ENCODE measurements around the gene TMEM245.

Gene TMEM245

GRCh38 chr9:109005678-109006077, 114.1 kb downstream of the TMEM245 start:
- TF ChIP-seq CTCF (IDR thresholded peaks at IDR 0.05; ENCODE audit: low read depth, low read length, poor library complexity, severe bottlenecking) (no peak), EZH2phosphoT487 (IDR thresholded peaks at IDR 0.05; ENCODE audit: borderline replicate concordance, low read length) (no peak)
- Histone ChIP-seq H4K20me1 (ENCODE audit: control insufficient read depth, insufficient read depth, low read depth, low read length) (no peaks in the 10 kb centered on the region; the same call in 1 of the 2 replicates), H3K79me2 (ENCODE audit: control insufficient read depth, low read length) (peaks cover 57% of the 10 kb centered on the region), H3K9me3 (ENCODE audit: control insufficient read depth, insufficient read depth, low read length) (peaks cover 7% of the 10 kb centered on the region; the same call in 1 of the 2 replicates), H3K36me3 (ENCODE audit: control insufficient read depth, low read length) (no peaks in the 10 kb centered on the region), H3F3A (ENCODE audit: control insufficient read depth, insufficient read depth) (no peaks in the 10 kb centered on the region), H3K27ac (ENCODE audit: low read depth, low read length) (no peak overlapping the region), H3K4me2 (ENCODE audit: low read length) (no peak overlapping the region), H3K9me2 (replicated peaks; ENCODE audit: control insufficient read depth, low read length) (no peaks in the 10 kb centered on the region), H3K27me3 (ENCODE audit: control insufficient read depth, low read length) (no peaks in the 10 kb centered on the region), H3K4me3 (ENCODE audit: low read length) (no peak overlapping the region), H3K4me1 (ENCODE audit: control insufficient read depth, low read length) (peaks cover under 1% of the 10 kb centered on the region)

DNA sequence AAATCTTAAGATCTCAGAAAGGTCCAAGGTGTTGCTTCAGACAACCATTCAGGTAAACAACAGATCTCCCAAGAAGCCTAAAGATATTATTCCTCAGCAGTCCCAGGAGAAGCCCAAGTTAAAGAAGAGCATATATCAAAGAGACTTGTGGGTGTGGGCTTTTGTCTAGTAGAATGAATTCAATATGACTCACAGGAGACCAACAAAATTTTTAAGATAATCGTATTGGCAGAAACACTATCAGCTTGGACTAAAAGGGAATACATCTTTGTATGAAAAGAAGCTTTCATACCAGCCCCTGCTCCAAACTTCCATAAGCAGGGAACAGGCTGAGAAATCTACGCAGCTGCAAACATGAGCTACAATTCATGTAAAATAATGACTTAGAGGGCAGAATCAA, 116.6 kb downstream of the TMEM245 start:
- no peaks in the 10 kb centered on the region for H3F3A ChIP-seq (ENCODE audit: control insufficient read depth, insufficient read depth)
- no peak overlapping the region for H3K4me3 ChIP-seq (ENCODE audit: low read length)
- TF ChIP-seq CTCF (IDR thresholded peaks at IDR 0.05; ENCODE audit: low read depth, low read length, poor library complexity, severe bottlenecking): no peak
- TF ChIP-seq EZH2phosphoT487 (IDR thresholded peaks at IDR 0.05; ENCODE audit: borderline replicate concordance, low read length): no peak
- no peaks in the 10 kb centered on the region for H4K20me1 ChIP-seq (ENCODE audit: control insufficient read depth, insufficient read depth, low read depth, low read length)
- peaks cover 7% of the 10 kb centered on the region; the same call in 1 of the 2 replicates for H3K9me3 ChIP-seq (ENCODE audit: control insufficient read depth, insufficient read depth, low read length)
- H3K79me2 ChIP-seq (ENCODE audit: control insufficient read depth, low read length): peaks cover 39% of the 10 kb centered on the region
- H3K4me1 ChIP-seq (ENCODE audit: control insufficient read depth, low read length): no peaks in the 10 kb centered on the region
- no peaks in the 10 kb centered on the region for H3K36me3 ChIP-seq (ENCODE audit: control insufficient read depth, low read length)
- no peaks in the 10 kb centered on the region for H3K9me2 ChIP-seq (replicated peaks; ENCODE audit: control insufficient read depth, low read length)
- no peaks in the 10 kb centered on the region for H3K27me3 ChIP-seq (ENCODE audit: control insufficient read depth, low read length)
- H3K4me2 ChIP-seq (ENCODE audit: low read length): no peak overlapping the region
- H3K27ac ChIP-seq (ENCODE audit: low read depth, low read length): no peak overlapping the region

- no peaks in the 10 kb centered on the region for H3K9me2 ChIP-seq (replicated peaks; ENCODE audit: control insufficient read depth, low read length)
- H3K36me3 ChIP-seq (ENCODE audit: control insufficient read depth, low read length): no peaks in the 10 kb centered on the region
- H3K4me2 ChIP-seq (ENCODE audit: low read length): no peak overlapping the region
- no peaks in the 10 kb centered on the region for H4K20me1 ChIP-seq (ENCODE audit: control insufficient read depth, insufficient read depth, low read depth, low read length)
- no peaks in the 10 kb centered on the region for H3K4me1 ChIP-seq (ENCODE audit: control insufficient read depth, low read length)
- peaks cover 7% of the 10 kb centered on the region; the same call in 1 of the 2 replicates for H3K9me3 ChIP-seq (ENCODE audit: control insufficient read depth, insufficient read depth, low read length)
- H3F3A ChIP-seq (ENCODE audit: control insufficient read depth, insufficient read depth): no peaks in the 10 kb centered on the region
- peaks cover 35% of the 10 kb centered on the region for H3K79me2 ChIP-seq (ENCODE audit: control insufficient read depth, low read length)
- TF ChIP-seq EZH2phosphoT487 (IDR thresholded peaks at IDR 0.05; ENCODE audit: borderline replicate concordance, low read length) (no peak), CTCF (IDR thresholded peaks at IDR 0.05; ENCODE audit: low read depth, low read length, poor library complexity, severe bottlenecking) (no peak)
- H3K27ac ChIP-seq (ENCODE audit: low read depth, low read length): no peak overlapping the region
- H3K4me3 ChIP-seq (ENCODE audit: low read length): no peak overlapping the region
- no peaks in the 10 kb centered on the region for H3K27me3 ChIP-seq (ENCODE audit: control insufficient read depth, low read length)
These were observed 117.6 kb downstream of the TMEM245 start for GRCh38 chr9:109002141-109002540.

Measured in DOHH2 (cell line).